ENCODE results near the gene MYO3B. TPM values are rescaled to one million over a fixed set of nuclear protein-coding genes. Genes with fewer than 3 reads are reported as not detected.

Gene MYO3B
- total RNA-seq, 1 donor from 2014 or later, result 9.1 TPM

DNA sequence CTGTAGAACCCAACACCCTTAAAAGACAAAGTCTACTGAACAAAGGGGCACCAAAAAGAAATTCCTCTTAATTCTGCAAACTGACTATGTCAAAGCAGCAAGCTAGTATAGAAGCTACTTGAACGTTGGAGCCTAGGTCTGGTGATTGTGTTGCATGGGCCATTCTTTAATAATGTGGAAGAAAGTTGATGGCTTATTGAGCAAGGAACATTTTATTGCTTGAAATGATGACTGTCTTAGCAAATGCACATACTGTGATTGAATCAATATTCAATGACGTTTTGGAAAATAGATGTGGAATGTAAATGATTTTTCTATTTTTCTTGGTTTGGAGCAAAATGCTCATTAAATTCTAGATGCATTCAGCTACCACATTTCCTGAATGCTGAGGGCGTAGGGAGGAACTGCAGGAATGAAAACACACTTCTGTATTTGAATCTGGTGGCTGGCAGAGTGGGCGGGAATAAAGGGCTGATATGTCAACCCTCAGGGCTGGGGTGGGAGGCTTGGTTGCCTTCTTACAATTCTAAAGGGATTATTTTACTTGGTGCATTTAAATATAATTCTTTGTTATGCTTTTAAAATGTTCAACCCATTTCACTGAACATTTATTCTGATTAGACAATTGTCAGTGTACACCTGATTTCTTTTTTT lies 26.5 kb downstream of the MYO3B start:
- no peaks in the 10 kb centered on the region for H3K27me3 Mint-ChIP-seq (ENCODE audit: low read depth)
- H3K36me3 Mint-ChIP-seq, result peaks cover 8% of the 10 kb centered on the region
- H3K9me3 Mint-ChIP-seq, result no peaks in the 10 kb centered on the region
- no peak overlapping the region for H3K27ac Mint-ChIP-seq
- DNase-seq (ENCODE audit: low spot score in 2 of 2, unreplicated experiment in 2 of 2), result no peak
- H3K4me3 Mint-ChIP-seq, result no peak overlapping the region
- TF ChIP-seq, protein P1, sequence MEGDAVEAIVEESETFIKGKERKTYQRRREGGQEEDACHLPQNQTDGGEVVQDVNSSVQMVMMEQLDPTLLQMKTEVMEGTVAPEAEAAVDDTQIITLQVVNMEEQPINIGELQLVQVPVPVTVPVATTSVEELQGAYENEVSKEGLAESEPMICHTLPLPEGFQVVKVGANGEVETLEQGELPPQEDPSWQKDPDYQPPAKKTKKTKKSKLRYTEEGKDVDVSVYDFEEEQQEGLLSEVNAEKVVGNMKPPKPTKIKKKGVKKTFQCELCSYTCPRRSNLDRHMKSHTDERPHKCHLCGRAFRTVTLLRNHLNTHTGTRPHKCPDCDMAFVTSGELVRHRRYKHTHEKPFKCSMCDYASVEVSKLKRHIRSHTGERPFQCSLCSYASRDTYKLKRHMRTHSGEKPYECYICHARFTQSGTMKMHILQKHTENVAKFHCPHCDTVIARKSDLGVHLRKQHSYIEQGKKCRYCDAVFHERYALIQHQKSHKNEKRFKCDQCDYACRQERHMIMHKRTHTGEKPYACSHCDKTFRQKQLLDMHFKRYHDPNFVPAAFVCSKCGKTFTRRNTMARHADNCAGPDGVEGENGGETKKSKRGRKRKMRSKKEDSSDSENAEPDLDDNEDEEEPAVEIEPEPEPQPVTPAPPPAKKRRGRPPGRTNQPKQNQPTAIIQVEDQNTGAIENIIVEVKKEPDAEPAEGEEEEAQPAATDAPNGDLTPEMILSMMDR (IDR thresholded peaks at IDR 0.05; ENCODE audit: unreplicated experiment), result no peak
- H3K4me1 Mint-ChIP-seq, result peaks cover 10% of the 10 kb centered on the region

DNA sequence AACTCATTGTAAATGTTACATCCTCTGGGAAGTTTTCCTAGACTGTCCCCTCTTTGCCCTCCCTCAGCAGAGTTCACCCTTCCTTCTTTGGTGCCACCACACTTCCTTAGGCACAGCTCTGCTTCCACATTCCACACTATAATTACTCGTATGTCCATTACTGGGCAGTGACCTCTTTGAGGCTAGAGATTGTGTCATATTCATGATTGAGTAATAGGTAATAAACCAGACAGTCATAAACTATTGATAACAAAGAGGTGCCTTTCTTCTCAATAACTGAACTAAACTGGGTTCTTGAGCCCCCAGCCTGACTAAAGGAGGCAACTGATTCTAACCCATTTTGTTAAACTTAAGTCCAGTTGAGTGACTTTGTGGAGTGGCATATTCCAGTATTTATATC lies 28.3 kb downstream of the MYO3B start:
- no peak overlapping the region for H3K4me3 Mint-ChIP-seq
- H3K27me3 Mint-ChIP-seq (ENCODE audit: low read depth), result no peaks in the 10 kb centered on the region
- DNase-seq (ENCODE audit: low spot score in 2 of 2, unreplicated experiment in 2 of 2), result no peak
- H3K9me3 Mint-ChIP-seq, result peaks cover 7% of the 10 kb centered on the region
- TF ChIP-seq, protein P1 (IDR thresholded peaks at IDR 0.05; ENCODE audit: unreplicated experiment), result no peak
- H3K4me1 Mint-ChIP-seq, result peaks cover 10% of the 10 kb centered on the region
- no peak overlapping the region for H3K27ac Mint-ChIP-seq
- peaks cover 8% of the 10 kb centered on the region for H3K36me3 Mint-ChIP-seq

DNA sequence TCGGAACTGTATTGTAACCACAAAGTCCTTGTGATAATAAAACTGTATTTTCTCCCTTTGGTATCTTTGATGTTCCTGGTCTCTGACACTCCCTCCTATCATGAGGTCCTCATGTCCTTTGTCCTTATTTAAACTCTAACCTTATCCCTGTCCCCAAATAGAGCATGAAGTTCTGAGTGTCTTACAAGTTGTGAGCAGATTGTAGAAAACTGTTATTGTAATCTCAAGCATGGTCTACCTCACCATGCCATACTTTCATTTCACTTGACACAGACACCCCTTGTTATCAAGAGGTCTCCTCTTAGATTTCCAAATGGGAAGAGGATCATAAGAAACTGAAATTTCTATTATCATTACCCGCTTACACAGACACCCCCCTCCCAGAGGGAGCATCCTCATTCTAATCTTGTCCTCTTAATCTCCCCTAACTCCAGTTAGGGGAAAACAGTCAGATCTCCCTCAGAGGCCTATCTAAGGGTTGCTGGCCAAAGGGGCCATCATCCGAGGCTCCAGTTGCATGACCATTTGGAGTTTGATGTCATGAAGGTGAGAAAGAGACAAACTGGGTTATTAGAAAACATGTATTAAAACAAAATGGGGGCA lies 29.0 kb downstream of the MYO3B start:
- no peak for DNase-seq (ENCODE audit: low spot score in 2 of 2, unreplicated experiment in 2 of 2)
- Mint-ChIP-seq H3K4me3 (no peak overlapping the region), H3K9me3 (peaks cover 7% of the 10 kb centered on the region), H3K27me3 (ENCODE audit: low read depth) (no peaks in the 10 kb centered on the region), H3K4me1 (peaks cover 10% of the 10 kb centered on the region), H3K36me3 (peaks cover 8% of the 10 kb centered on the region), H3K27ac (no peak overlapping the region)
- TF ChIP-seq, protein P1 (IDR thresholded peaks at IDR 0.05; ENCODE audit: unreplicated experiment), result no peak

DNA sequence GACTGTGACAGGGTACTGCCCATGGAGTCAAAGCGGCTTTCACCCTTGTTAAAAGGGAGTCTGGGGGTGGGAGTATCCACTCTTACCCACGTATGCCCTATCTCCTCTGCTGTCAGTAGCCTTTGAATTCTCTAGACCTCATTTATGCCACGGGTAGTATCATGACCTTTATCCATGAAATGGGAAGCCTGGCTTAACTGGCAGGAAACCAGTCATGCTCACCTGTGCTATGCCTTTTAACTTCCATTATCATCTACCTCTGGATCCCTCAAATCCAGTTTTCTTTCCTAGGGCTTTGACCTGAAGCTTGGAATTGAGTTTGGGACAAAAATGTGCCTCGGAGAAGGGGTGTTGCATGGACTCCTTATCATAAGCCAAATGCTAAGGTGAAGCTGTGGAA lies 30.0 kb downstream of the MYO3B start:
- Mint-ChIP-seq H3K9me3 (peaks cover 7% of the 10 kb centered on the region), H3K4me1 (peaks cover 13% of the 10 kb centered on the region), H3K27ac (no peak overlapping the region), H3K36me3 (peaks cover 8% of the 10 kb centered on the region), H3K27me3 (ENCODE audit: low read depth) (no peaks in the 10 kb centered on the region), H3K4me3 (no peak overlapping the region)
- TF ChIP-seq, protein P1 (IDR thresholded peaks at IDR 0.05; ENCODE audit: unreplicated experiment), result no peak
- DNase-seq (ENCODE audit: low spot score in 2 of 2, unreplicated experiment in 2 of 2), result no peak

DNA sequence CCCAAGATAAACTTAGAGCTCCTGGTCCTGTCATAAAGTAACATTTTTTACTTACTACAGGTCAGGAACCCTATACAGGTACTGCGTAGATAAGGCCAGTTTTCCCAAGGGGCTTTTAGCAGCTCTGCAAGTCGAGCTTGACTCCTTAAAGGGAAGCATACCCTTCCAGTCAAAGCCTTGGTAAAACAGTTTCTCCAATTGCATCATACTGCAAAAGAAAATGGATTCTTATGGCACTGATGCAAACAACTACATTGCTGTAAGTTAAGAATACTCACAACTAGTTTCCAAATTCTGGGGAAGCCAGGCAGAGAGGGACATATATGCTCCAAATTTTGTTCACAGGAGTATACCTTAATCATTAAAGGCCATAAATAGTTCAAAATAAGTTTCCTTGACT lies 31.0 kb downstream of the MYO3B start:
- H3K36me3 Mint-ChIP-seq, result peaks cover 8% of the 10 kb centered on the region
- H3K4me1 Mint-ChIP-seq, result peaks cover 20% of the 10 kb centered on the region
- no peak for DNase-seq (ENCODE audit: low spot score in 2 of 2, unreplicated experiment in 2 of 2)
- no peak overlapping the region for H3K4me3 Mint-ChIP-seq
- H3K9me3 Mint-ChIP-seq, result peaks cover 7% of the 10 kb centered on the region
- no peaks in the 10 kb centered on the region for H3K27me3 Mint-ChIP-seq (ENCODE audit: low read depth)
- no peak overlapping the region for H3K27ac Mint-ChIP-seq
- TF ChIP-seq, protein P1 (IDR thresholded peaks at IDR 0.05; ENCODE audit: unreplicated experiment), result no peak
